Limb (tissue), 2 donors: Measurements from ENCODE around the gene CTIF.

ENCODE experiments used
- DNase-seq, 2 donors: peaks; one replicate each; pipeline ENCODE4 v3.0.0-alpha.2; 2016; ENCODE audit errors: extremely low spot score in 2 of 2

The CTIF gene

DNA sequence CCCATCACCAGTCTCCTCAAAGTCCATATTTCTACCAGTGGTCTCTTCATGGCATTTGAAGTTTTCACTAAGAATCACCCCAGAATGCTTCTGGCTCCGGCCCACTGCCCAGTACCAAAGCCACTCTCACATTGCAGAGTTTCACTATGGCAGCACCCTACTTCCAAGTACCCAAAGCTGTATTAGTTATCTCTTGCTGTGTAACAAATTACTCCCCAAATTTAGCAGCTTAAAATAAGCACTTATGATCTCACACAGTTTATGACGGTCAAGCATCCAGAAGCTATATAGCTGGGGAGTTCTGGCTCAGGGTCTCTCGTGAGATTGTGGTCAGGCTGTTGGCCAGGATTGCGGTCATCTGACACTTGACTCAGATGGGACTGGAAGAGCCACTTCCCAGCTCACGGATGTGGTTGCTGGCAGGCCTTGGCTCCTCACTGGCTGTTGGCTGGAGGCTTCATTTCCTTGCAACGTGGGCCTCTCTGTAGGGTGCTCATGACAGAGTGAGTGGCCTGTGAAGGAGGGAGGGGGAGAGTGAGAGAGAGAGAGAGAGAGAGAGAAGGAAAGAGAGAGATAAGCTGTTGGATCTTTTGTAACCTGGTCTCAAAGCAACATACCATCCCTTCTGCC is 189.5 kb downstream of the CTIF start:
- no peak for DNase-seq

DNA sequence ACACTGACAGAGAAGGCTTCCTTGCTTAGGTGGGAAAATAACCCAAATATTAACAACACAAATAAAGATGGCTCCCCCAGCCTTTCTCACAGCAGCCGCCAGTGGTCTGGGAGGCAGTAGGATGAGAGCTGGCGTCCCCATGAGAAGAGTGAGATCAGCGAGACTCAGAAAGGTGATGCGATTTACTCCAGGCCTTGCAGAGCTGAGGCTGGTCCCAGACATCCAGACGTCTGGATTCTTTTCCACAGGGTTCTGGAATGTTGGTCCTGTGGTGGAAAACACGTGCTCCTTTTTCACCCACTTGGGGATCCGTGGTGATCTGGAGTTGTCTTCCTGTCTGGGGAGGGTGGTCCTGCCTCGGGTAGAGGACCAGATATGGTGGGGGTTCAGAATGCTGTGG is 190.6 kb downstream of the CTIF start:
- DNase-seq: no peak

GRCh38 chr18:48730010-48730409 is 191.2 kb downstream of the CTIF start:
- DNase-seq: no peak

DNA sequence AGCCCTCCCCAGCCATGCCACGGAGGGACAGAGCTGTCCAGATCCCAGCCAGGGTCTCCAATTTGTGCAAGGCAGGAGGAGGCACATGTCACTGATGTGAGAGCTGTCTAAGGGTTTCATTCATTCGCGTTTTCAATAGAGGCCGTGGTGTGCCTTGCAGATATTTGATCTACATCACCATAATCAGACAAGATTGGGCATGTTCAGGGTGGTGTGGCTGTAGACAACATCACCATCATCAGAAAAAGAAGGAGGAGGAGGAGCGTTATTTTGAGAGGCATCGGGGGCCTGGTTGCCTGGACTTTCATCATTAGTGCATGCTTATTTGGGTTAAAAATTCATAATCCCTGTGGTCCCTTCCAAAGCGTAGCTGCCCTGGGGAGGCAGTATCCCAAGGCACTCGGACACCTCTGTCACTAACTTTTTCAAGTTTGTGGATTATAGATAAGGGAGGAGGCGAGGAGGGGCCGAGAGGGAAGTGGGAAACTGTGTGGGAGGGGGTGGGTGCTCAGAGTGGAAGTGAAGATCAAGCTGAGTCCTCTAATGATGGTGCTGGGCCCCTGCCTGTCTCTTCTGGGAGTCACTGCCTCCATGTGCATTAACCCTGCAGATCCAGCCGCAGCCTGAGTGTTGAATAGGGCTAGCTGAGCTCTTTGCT is 194.1 kb downstream of the CTIF start:
- no peak for DNase-seq

GRCh38 chr18:48733643-48734253 is 194.9 kb downstream of the CTIF start:
- no peak for DNase-seq

- DNase-seq: no peak
These were observed 195.6 kb downstream of the CTIF start for GRCh38 chr18:48734460-48734859.

DNA sequence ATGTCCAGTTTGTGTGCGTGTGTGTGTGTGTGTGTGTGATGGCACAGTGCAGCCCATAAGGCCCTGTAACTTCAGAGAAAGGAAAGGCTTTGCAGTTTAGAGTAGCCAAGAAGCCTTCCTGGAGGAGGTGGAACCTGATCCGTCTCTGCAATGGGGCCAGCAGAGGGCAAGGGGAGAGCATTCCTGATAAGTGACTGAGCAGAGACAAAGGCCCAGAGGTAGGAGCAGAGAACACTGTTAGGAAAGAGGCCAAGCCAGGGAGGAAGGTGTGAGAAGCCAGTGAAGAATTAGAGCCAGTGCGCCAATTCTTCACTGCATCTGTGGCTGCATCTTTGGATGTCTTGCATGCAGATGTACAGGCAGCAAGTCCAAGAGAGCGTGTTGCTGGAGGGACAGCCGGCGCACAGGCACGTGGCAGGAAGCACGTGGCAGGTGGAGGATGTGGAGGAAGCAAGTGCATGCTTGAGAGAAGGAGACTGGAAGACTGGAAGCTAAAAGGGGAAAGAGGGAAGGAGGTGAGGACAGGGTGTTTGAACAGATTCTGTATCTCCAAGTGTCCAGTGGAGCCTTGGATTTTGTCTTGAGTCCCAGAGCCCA is 196.3 kb downstream of the CTIF start:
- no peak for DNase-seq

DNA sequence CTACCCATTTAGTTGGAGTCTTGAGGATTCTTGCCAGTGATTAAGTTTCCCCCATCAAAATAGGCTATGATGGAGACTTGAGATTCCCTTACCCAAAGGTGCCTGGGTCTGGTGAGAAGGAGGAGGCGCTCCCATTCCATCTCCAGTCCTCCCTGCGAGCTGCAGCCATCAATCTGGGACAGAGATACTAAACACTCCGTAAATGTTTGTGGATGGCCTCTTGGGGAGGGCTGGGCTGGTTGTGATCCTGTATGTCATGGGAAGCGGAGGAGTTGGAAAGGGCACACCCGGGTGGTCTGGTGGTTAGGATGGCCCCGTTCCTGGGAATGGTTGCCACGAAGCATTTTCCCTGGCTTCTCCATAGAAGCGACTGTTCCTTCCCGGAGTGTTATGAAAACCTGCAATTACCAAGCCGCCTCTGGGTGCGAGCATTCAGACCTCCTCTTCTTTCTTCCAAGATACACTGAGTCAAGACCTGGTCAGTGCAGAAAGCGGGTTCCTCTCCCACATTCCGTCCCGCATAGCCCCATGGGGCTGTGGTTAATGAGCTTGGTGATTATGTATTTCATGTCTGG is 196.9 kb downstream of the CTIF start:
- DNase-seq: no peak

DNA sequence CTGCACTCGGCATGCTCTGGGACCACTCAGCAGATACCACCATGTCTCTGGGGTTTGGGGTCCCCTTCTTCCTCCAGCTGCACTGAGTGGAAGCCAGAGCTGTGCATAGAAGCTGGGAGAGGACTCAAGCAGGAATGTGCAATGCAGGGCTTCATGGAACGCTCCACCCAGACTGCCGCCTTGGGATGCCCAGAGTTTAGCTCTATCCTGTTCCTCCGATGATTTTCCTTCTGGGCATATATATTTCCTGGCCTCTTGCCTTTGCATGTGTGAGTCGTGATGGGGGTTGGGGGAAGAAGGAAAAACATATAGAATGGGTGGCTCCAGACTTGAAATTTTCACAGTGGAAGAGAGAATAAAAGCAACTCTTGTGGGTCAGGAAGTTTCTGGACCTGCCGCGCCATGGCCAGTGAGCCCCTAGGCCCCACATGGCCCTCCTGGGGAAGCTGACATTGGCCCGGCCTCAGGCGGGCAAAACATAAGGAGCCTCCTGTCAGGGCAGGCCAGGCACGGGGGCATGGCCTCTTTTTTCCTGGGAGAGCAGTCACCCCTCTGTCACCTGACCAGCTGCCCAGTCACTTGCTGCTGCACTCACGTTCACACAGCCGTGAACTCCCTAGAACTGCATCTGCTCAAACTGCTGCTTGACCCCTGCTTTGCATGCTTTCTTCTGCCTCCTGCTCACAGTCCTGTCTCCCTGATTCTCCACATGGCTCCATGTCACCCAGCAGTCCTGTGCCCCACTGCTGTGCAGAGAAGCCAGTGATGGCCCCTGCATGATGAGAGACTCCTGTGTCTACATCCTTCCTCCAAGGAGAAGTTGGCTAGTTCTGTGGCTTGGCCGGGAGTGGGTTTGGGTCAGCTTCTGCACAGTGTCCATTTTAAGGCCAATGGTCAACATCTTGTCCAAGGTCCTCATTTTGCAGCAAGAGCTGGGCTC is 197.8 kb downstream of the CTIF start:
- no peak for DNase-seq

GRCh38 chr18:48739266-48740067 is 200.6 kb downstream of the CTIF start:
- no peak for DNase-seq

DNA sequence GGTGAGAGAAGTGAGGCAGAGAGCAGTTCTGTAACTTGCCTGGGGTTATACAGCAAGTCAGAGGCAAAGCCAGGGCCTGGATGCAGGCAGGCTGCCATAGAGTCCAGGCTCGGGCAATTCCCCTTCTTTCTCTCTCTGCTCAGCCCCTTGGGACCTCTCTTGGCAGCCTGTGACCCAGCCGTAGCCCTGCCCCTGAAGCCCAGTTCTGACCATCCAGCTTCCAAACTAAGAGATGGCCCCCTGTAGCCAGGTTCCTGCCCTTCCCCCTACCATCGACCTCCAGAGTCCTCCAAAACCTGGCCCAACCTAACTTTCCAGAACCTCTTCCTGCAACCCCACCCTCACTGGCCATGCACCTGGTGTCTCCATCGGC is 201.2 kb downstream of the CTIF start:
- DNase-seq: no peak

- no peak for DNase-seq
These were observed 202.1 kb downstream of the CTIF start for GRCh38 chr18:48740851-48741485.

DNA sequence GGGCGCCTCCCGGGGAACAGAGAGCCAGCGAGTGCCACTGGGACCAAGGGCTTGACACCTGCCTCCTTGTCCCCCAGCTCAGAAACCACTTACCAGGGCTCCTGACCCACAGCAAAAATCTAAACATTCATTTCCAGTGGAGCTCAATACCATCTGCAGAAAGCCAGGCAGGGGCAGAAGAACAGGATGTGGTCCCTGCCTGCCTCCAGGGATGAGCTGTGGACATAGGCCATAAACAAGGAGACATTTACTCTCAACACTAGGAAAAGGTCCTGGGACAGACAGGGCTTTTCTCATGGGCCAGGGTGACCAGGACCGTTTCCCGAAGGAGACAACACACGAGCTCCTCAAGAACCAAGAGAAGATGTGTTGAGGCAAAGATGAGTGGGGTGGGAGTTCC is 203.0 kb downstream of the CTIF start:
- no peak for DNase-seq

GRCh38 chr18:48742304-48742703 is 203.5 kb downstream of the CTIF start:
- no peak for DNase-seq

GRCh38 chr18:48742706-48743475 is 204.1 kb downstream of the CTIF start:
- no peak for DNase-seq

DNA sequence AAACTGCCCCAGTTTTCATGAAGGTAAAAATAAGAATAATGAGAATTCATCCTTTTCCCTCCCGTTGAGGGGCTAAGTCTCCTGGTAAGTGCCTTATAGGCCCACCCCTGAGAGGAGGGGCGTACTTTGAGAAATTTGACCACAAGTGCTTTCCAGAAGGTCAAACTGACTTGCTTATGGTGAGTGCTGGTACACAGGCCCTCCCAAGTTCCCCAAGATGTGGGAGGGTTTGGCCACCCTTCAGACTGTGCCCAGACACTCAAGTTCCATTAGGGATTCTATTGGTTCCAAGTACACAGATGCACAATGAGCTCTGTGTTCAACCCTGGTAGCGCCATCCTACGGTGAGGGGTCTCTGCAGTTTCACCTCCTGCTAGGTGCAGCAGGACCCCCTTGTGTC is 205.1 kb downstream of the CTIF start:
- DNase-seq: no peak

DNA sequence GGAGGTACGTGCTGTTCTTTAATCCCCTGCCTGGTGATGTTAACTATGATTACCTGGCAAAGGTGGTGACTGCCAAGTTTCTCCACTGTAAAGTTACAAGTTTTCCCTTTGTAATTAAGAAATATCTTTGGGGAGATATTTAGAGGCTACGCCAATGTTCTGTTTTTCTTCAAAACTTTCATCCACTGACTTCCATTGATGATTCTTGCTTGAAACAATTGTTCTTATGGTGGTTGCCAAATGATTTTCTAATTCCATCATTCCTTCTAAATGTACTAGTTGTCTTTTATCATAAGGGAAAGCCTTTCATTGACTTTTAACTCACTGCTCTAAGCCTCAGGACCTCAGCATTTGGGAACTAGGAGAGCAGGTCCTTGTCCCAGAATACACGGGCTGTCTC is 206.5 kb downstream of the CTIF start:
- no peak for DNase-seq

GRCh38 chr18:48749768-48750167 is 210.9 kb downstream of the CTIF start:
- no peak for DNase-seq

- DNase-seq: no peak
These were observed 211.8 kb downstream of the CTIF start for GRCh38 chr18:48750485-48751175.
